COLO829 (cell line): ENCODE results near the gene PRRC1.
"Not testable (repeated sequence)": the region's sequence is repeated elsewhere in the genome, so short reads cannot be mapped to it uniquely, and the experiment has no call there.

Experiments used
- DNase-seq: peaks from one replicate; pipeline ENCODE4 v3.0.0; 2012; ENCODE audit warnings: low spot score

The PRRC1 gene

DNA sequence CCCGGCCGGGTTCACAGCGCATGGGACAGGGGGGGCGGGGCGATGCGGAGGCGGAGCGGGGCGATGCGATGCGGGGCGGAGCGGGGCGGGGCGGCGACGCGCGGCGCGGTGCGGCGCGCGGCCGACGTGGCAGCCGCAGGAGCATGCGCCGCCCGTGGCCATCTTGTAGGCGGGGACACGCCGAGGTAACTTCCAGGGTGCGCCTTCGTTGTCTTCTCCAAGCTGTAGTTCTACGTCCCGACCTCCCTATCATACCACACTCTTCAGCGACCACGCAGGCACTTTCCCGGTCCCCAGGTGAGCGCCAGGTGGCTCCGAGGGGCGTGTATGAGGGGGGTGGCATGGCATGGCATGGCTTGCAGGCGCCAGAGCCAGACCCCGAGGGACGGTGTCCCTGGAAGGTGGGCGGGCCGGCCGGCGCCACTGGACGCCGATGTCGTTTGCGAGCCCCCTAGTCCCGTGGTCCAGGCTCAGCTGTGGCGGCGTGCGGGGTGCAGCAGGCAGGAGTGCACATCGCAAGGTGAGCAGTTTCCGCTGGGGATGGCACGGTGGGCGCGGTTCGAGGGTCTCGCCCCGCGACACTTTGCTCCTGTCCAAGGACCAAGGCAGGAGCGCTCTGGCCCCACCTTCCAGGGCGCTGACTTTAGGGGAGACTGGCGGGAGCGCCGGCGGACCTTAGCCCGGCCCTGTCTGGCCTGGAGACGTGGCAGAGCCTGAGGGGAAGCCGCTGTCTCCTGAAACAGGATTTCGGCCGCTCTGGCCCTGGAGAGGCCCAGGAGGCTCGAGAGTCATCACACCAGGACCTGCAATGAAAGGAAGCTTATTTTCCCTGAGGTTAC is at the start of gene PRRC1:
Gene PRRC1, plus strand, starts transcription at position 161 of the 839 bp plus-strand sequence. CDS start 5,840 bp downstream, outside the sequence.
- DNase-seq, result peak; percentile 40

DNA sequence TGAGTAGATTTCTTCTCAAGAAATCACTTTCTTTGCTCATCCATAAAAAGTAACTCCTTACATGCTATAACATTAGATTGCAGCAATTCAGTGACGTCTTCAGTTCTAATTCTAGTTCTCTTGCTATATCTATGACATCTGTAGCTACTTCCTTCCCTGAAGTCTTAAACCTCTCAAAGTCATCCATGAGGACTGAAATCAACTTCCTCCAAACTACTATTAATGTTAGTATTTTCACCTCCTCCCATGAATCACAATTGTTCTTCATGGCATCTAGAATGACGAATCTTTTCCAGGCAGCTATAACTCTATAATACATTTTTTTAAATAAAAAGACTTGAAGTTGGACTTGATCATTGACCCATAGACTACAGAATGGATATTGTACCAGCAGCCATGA is 46.2 kb upstream of the PRRC1 start:
- no peak for DNase-seq

DNA sequence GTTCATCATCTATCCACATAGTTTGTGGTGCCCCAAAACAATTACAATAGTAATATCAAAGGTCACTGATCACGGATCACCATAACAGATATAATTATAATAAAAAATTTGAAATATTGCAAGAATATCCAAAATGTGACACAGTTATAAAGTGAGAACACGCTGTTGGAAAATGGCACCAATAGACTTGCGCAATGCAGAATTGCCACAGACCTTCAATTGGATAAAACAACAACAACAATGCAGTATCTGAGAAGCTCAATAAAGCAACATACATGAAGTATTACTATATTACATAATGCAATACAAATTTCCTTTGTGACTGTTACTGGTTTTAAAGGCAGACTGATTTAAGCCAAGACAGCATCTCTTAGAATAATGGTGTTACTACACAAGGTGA is 44.7 kb upstream of the PRRC1 start:
- DNase-seq, result no peak

DNA sequence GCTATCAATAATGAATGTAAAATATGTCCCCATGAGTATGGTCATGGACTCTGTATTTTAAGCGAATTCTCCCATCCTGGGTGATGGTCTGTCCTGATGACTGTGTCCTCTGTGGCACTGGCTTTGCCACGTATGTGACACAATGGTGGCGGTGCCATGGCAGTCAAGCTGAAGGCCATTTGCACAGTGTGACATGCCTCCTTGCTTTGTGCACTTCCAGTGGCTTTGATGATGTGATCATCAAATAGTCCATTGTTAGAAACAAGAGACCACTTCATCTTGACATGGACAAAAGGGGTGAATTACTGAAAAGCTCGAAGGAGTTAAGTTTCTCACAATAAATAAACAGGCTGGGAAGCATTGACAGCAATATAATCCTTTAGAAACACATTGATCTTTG is 31.0 kb upstream of the PRRC1 start:
- no peak for DNase-seq

DNA sequence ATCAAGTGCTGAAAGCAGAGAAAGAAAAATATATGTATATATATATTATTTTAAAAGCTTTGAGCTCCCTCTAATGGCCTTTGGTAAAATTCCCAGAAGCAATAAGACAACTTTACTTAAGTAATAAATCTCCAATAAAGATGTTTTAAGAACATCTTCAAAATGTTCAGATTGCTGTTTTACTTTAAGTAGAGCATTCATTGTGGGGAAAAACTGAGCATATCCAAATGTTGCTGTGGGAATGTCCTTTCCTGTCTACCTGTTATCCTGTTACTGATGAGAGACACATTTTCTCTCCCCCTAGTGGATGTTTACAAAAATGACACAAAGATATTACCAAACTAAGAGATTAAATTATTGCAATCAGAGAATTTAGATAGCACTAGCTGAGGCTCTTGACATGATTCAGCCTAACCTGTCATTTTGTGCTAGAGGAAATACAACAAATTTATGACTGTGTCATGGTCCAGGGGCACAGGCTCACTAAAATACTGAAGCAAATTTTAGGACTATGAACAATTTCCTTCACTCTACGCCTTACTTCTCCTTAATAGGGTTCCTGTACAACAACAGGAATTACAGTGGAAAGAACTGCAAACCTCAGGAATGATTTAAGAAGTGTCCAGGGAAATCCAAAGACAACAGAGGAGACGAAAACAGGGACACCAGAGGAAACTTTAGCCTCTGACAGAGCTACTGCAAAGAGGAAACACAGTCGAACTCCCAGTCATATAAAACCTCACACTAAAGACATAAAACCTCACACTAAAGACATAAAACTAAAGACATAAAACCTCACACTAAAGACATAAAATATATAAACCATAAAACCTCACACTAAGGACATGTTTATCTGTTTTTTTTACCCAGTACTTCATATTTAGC is 24.3 kb upstream of the PRRC1 start:
- peak; percentile 7 for DNase-seq

DNA sequence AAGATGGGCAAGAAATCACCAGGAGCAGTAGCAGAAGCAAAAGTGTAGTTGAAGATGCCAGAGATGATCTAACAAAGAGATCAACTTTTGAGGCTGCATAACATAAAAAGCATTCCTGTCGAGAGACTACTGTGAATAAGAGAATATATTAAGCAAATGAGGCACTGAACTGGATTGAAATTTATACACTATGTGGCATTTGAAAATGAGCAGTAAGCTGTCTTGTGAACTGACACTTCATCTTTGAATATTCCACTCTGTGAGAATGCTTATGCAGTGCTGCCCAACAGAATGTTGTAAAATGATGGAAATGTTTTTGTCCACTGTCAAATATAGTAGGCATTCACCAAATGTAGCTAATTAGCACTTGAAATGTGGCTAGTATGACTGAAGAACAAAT is 18.9 kb upstream of the PRRC1 start:
- DNase-seq, result no peak

DNA sequence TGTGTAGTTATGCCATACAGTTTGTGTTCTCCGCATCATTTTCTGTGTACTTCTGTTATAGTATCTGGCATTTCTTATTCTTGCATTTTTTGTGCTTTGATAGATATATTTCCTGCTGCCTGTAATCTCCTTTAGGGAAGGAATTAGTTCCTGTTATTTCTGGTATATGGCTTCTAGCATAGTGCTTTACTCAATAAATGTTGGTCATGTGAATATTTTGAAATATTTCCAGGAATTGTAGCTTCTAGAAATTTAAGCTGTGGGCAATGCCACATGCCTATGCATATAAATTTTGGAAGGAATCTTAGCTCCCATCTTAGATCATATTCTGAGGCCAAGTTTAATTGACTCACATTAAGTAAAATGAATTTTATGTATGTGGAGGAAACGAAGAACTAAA is 11.5 kb upstream of the PRRC1 start:
- DNase-seq, result no peak

DNA sequence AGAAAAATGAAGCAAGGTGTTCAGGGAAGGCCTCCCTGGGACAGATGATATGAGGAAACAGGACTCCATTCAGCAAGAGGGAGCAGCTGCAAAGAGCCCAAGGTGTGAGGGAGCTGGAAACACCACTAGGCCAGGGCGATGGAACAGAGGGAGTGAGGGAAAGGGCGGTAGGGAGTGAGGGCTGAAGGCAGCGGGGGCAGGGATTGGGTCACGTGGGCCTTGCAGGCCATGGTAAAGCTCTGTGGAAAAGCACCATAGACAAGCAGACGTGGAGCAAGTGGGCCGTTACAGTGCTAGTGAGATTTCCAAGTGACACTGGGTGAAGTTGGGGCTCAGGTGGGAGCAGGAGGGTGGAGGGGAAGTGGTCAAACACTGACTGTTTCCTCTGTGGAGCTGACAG is 10.8 kb upstream of the PRRC1 start:
- no peak for DNase-seq

DNA sequence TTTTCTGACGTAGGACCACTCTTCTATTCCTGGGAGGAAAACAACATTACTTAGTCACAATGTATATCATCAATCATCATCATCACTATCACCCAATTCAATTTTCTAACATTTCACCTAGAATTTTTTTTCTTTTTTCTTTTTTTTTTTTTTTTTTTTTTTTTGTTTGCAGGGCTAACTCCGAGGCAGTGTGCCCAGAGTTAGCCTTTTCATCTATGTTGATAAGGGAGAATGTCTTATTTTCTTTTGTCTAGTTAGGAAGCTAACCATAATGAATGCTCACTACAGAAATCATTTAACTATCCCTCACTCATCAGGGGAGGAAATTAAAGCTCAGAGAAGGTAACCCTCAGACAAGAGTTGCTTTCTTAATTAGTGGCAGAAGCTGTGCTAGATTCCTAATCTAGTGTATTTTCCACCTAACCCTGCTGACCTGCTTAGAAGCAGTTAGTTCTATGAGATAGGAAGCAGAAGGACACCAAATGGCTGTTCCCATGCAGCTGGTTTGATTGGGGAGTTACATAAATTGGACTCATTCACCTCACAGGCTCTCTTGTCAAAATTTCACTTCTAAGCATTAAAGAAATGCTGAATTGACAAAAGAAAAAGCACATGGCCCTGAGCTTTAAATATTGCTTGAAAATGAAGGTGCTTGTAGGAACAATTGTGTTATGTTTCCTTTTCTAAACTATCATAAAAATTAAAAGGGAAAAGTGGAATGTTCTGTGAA is 8.6 kb upstream of the PRRC1 start:
- DNase-seq, result no peak

DNA sequence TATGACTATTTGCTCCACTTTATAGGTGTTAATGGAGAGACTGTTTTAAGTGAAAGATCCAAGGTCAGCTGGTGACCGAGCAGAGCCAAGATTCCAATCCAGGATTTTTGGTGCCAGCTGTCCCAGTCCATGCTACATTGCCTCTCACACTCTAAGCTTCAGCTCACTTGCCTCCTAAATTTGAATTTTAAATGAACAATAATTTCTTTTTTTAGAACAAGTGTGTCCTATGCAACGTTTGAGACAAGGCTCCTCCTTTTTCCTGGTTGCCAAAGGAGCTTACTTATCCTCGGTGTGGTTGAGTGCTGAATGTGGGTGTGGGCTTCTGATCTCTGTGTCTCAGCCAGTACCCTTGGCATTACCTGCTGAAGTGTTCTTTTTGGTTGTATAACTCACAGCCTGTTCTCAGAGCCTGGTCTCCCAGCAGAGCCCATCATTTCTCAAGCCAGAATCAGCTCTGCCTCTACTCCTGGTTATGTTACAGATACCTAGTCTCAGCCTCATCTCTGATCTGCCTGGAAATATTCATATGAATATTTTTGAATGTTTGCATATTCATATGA is 4.0 kb upstream of the PRRC1 start:
- DNase-seq, result no peak

DNA sequence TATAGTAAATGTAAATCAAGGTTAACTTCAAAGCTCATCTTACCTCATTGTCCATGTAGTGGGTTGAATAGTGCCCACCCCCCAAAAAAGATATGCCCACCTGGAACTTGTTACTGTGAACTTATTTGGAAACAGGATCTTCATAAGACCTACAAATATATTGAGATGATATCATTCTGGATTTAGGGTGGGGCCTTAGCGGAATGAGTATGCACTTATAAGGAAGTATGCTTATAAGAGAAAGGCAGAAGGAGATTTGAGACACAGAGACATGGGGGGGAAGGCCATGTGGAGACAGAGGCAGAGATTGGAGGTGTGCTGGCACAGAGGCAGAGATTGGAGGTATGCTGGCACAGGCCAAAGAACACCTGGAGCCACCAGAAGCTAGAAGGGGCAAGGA is 2.6 kb upstream of the PRRC1 start:
- DNase-seq, result no peak

DNA sequence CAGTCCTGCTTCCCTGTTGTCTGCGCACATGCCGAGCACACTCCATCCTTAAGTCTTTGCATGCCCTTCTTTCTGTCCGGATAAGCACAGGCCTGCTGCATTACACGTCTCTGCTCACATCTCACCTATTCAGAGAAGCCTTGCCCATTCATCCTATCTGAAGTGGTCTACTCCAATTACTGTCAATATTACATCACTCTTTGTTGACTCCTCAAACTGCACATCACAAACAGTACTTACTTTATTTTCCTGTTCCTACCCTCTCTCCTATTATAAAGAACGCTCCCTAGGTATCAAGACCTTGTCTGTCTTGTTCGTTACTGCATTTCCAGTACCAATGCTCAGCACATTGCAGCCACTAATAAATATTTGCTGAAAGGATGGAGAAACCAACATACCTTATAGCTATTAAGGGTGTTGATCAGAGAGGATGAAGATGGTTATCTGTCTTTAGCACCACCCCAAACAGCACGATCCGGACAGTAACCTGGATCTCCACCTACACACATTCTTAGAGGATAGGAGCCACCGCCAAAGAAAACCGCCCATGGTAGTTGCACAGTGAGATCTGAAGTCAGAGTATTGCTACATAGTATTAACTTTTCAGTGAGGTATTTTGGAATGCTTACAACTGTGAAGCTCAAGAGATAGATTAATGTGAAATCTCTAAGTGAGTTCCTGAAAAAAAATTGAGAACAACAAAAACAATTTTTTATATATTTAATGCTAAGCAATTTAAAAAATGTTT is 1.6 kb upstream of the PRRC1 start:
- DNase-seq, result no peak

DNA sequence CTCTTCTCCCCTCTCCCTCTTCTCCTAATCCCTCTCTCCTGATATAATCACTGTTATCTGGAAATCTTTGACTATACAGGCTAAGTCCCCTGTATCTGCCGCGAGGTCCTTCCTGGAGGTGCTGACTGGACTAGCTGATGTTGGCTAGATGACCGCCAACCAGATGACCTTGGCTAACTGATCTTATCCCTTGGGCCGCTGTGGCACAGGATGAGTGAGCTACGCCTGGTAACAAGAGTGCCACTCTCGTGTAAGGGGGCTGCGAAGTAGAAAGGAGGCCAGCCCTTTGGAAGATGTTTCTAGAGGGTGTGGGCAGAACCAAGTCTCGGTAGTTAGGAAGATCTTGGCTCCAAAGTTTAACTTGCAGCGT is 345 bp upstream of the PRRC1 start:
- no peak for DNase-seq

DNA sequence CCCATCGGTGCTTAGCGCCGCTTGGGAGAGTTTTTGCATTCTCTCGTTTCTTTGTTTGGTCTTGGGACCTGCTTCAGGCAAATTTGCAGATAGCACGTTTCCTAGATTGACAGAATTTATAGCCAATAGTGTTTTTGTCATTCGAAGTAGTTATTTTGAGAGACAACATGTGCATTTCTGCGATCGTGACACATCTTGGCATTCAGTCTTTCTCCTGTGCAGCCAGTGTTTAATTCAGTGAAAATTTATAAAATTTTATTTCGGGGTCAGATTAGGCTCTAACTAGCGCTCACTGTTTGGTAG is 830 bp downstream of the PRRC1 start:
- DNase-seq, result no peak

DNA sequence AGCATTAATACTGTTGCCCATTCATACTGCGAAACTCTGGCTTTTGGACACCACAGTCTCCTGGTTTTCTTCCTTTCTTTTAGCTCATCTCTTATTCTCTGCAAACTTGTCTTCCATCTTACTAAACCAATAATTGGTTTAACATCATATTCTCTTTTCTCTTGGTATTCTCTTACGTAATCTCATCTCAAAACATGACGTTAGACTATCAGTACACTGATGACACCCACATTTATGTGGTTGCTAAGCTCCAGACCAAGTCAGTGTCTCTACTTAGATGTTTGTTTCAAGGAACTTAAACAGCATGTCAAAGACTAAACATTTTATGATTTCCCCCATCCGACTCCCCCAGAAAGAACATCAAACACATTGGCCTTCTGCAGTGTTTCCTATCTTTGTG is 2.1 kb downstream of the PRRC1 start:
- DNase-seq, result no peak

DNA sequence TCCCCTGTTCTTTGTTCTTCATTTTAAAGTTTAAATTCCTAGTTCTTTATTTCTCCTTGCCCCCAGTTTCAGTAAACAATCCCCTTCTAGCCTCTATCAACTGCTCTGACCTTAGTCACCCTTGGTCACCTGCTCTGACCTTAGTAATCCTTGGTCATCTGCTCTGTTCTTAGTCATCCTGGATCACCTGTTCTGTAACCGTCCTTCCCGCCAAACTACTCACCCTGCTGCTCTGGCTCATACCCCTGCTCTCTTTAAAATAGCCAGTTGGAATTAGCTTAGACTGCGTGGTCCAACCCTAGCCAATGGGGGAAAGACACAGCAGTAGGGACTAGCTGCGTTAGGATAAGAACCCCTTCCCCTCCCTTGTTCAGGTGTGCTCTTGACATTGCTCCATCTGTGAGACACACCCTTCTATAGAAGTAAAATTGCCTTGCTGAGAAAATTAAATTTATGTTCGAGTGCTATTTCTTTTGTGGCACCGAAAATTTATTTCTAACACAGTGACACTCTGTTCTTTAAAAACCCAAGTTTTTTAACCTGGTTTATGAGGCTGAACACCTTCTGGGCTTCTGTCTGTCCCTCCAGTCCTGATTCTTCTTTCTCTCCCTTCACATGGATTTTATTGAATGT is 3.8 kb downstream of the PRRC1 start:
- DNase-seq, result no peak

DNA sequence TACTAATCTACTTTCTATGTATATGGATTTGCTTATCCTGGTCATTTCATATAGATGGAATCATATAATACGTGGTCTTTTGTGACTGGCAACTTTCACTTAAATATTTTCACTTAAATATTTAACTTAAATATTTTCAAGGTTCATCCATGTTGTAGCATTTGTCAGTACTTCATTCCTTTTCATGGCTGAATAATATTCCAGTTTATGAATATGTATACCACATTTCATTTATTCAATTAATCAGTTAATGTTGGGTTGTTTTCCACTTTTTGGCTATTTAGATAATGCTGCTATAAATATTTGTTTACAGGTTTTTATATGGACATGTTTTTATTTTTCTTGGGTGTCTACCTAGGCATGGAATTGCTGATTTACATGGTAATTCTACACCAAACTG is 7.7 kb downstream of the PRRC1 start:
- no peak for DNase-seq

DNA sequence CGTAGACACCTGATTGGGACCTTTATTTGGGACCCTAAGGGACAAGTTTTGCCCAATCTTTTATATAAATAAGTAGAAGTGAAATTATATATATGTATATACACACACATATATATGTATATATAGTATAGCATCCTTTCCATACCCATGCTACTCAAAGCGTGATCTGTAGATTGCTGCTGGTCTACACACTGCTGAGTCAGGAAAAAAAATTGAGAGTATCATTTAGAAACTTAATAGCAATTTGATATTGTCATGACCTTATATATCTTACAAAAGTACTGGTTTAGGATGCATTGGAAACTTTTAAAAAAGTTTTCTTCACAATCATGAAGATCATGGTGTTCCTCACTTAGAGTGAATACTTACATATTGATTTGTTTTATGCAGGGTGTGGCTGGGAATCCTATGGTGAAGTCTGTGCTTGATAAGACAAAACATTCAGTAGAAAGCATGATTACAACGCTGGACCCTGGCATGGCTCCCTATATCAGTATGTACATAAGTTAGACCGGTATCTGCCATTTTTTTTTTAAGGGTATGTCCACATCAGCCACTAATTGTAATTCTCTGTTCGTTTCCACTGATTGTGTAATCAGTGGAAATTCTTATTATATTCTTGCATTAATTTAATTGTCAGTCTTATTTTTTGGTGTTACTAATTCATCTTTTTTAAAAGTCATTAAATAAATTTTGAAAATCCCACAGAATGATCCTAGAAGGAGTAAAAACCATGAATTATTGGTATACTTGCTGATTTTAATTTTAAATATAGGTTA is 12.7 kb downstream of the PRRC1 start:
- DNase-seq, result no peak

DNA sequence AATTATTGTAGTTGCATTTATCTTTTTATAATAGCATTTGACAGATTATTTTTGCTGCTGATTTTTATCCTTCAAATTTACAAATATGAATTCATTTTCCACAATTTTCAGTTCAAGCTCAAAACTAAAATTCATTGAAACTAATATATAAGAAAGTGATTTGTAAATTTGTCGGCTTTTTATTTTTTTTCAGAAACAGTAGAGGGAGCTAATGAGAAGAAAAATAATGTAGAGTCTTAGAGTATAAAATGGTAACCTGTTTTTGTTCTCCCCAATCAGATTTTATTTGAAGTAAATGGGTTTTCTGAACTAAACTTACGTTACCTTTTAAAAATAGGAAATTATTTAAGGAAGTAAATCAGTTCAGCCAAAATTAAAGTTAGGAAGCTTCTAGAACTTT is 19.2 kb downstream of the PRRC1 start:
- no peak for DNase-seq

DNA sequence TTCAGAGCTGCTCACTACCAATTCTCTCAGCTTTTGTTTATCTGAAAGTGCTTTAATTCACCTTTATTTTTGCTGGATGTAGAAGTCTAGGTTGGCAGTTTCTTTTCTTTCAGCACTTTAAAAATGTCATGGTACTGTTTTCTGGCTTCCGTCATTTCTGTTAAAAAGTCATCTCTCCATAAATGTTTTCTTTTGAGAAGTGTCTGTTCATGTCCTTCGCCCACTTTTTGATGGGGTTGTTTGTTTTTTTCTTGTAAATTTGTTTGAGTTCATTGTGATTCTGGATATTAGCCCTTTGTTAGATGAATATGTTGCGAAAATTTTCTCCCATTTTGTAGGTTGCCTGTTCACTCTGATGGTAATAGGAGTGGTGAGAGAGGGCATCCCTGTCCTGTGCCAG is 23.1 kb downstream of the PRRC1 start:
- not testable (repeated sequence) for DNase-seq

DNA sequence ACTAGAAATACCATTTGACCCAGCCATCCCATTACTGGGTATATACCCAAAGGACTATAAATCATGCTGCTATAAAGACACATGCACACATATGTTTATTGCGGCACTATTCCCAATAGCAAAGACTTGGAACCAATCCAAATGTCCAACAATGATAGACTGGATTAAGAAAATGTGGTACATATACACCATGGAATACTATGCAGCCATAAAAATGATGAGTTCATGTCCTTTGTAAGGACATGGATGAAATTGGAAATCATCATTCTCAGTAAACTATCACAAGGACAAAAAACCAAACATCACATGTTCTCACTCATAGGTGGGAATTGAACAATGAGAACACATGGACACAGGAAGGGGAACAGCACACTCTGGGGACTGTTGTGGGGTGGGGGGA is 27.8 kb downstream of the PRRC1 start:
- DNase-seq, result not testable (repeated sequence)
